ENCODE measurements around the gene IQCK. TPM values are rescaled to one million over a fixed set of nuclear protein-coding genes. Genes with fewer than 3 reads are reported as not detected.
"Not testable (repeated sequence)": the region's sequence is repeated elsewhere in the genome, so short reads cannot be mapped to it uniquely, and the experiment has no call there.

IQCK gene
- total RNA-seq, 3 donors from 2014 or later: 25.9 to 63.8 (median 34.7) TPM

- no peak overlapping the region for H3K27ac ChIP-seq
- H3K27me3 ChIP-seq: no peaks in the 10 kb centered on the region
- TF ChIP-seq POLR2AphosphoS5 (IDR thresholded peaks at IDR 0.05): no peak
- TF ChIP-seq POLR2A (IDR thresholded peaks at IDR 0.05): no peak
- no peak for TF ChIP-seq CTCF (IDR thresholded peaks at IDR 0.05)
- no peak overlapping the region for H3K4me3 ChIP-seq
- H3K9me3 ChIP-seq: no peaks in the 10 kb centered on the region
- no peaks in the 10 kb centered on the region for H3K36me3 ChIP-seq
- DNase-seq (ENCODE audit: low spot score in 2 of 2): no peak
- intact Hi-C loops (cut with DNase I; ENCODE audit: low total_unique reads): loop anchor here (10.0 kb wide), 1 partner anchor 173 kb away; the partner anchor contains the start of gene GPRC5B
- peaks cover 0 to 11% of the 10 kb centered on the region in 2 donors for H3K4me1 ChIP-seq
Measured at GRCh38 chr16:19711643-19712042, 6.4 kb upstream of the IQCK start.

GRCh38 chr16:19712418-19713058 lies 5.5 kb upstream of the IQCK start:
- Histone ChIP-seq H3K27me3 (no peaks in the 10 kb centered on the region), H3K9me3 (no peaks in the 10 kb centered on the region), H3K36me3 (no peaks in the 10 kb centered on the region), H3K27ac (no peak overlapping the region), H3K4me1 (peaks cover 5 to 18% of the 10 kb centered on the region in 2 donors), H3K4me3 (no peak overlapping the region)
- no peak for DNase-seq (ENCODE audit: low spot score in 2 of 2)
- intact Hi-C loops (cut with DNase I; ENCODE audit: low total_unique reads): loop anchor here (10.0 kb wide), 1 partner anchor 172 kb away; the partner anchor contains the start of gene GPRC5B
- TF ChIP-seq CTCF (IDR thresholded peaks at IDR 0.05): no peak
- TF ChIP-seq POLR2A (IDR thresholded peaks at IDR 0.05): no peak
- TF ChIP-seq POLR2AphosphoS5 (IDR thresholded peaks at IDR 0.05): no peak

- H3K9me3 ChIP-seq: no peaks in the 10 kb centered on the region
- no peak overlapping the region for H3K27ac ChIP-seq
- no peak overlapping the region for H3K4me3 ChIP-seq
- intact Hi-C loops (cut with DNase I; ENCODE audit: low total_unique reads): loop anchor here (10.0 kb wide), 1 partner anchor 171 kb away; the partner anchor contains the start of gene GPRC5B
- no peaks in the 10 kb centered on the region for H3K27me3 ChIP-seq
- peaks cover 5 to 18% of the 10 kb centered on the region in 2 donors for H3K4me1 ChIP-seq
- no peak for DNase-seq (ENCODE audit: low spot score in 2 of 2)
- H3K36me3 ChIP-seq: no peaks in the 10 kb centered on the region
- TF ChIP-seq POLR2A (IDR thresholded peaks at IDR 0.05) (no peak), POLR2AphosphoS5 (IDR thresholded peaks at IDR 0.05) (no peak), CTCF (IDR thresholded peaks at IDR 0.05) (no peak)
Measured at GRCh38 chr16:19713697-19714096, 4.4 kb upstream of the IQCK start.

GRCh38 chr16:19715566-19715965 lies 2.5 kb upstream of the IQCK start:
- H3K4me3 ChIP-seq: no peak overlapping the region
- peaks cover 5 to 24% of the 10 kb centered on the region in 2 donors for H3K4me1 ChIP-seq
- DNase-seq (ENCODE audit: low spot score in 2 of 2): no peak
- intact Hi-C loops (cut with DNase I; ENCODE audit: low total_unique reads): loop anchor here (10.0 kb wide), 1 partner anchor 169 kb away; the partner anchor contains the start of gene GPRC5B
- H3K27me3 ChIP-seq: no peaks in the 10 kb centered on the region
- no peak for TF ChIP-seq CTCF (IDR thresholded peaks at IDR 0.05)
- no peak for TF ChIP-seq POLR2A (IDR thresholded peaks at IDR 0.05)
- TF ChIP-seq POLR2AphosphoS5 (IDR thresholded peaks at IDR 0.05): no peak
- H3K36me3 ChIP-seq: no peaks in the 10 kb centered on the region
- H3K9me3 ChIP-seq: no peaks in the 10 kb centered on the region
- no peak overlapping the region for H3K27ac ChIP-seq

GRCh38 chr16:19716183-19716582 lies 1.9 kb upstream of the IQCK start:
- DNase-seq (ENCODE audit: low spot score in 2 of 2): no peak
- H3K27ac ChIP-seq: no peak overlapping the region
- no peaks in the 10 kb centered on the region for H3K36me3 ChIP-seq
- H3K4me1 ChIP-seq: peaks cover 5 to 24% of the 10 kb centered on the region in 2 donors
- TF ChIP-seq POLR2A (IDR thresholded peaks at IDR 0.05) (no peak), POLR2AphosphoS5 (IDR thresholded peaks at IDR 0.05) (no peak), CTCF (IDR thresholded peaks at IDR 0.05) (no peak)
- no peaks in the 10 kb centered on the region for H3K27me3 ChIP-seq
- intact Hi-C loops (cut with DNase I; ENCODE audit: low total_unique reads): loop anchor here (10.0 kb wide), 1 partner anchor 169 kb away; the partner anchor contains the start of gene GPRC5B
- H3K9me3 ChIP-seq: no peaks in the 10 kb centered on the region
- peak overlapping the region in 1 of 3 donors; percentile 99 for H3K4me3 ChIP-seq

- not testable (repeated sequence) for H3K27me3 ChIP-seq; H3K9me3 ChIP-seq; H3K36me3 ChIP-seq; DNase-seq (ENCODE audit: low spot score in 2 of 2)
- Histone ChIP-seq H3K4me1 (peaks cover 5 to 24% of the 10 kb centered on the region in 2 donors), H3K27ac (peak overlapping the region in 1 of 2 donors; percentile 76), H3K4me3 (peak overlapping the region; percentile 69 to 99 (median 88))
- intact Hi-C loops (cut with DNase I; ENCODE audit: low total_unique reads): loop anchor here (10.0 kb wide), 1 partner anchor 168 kb away; the partner anchor contains the start of gene GPRC5B
Measured at GRCh38 chr16:19716728-19717127, 1.3 kb upstream of the IQCK start.

All from breast epithelium (tissue), 4 donors.